ENCODE results near the gene UBE2S.

DNA sequence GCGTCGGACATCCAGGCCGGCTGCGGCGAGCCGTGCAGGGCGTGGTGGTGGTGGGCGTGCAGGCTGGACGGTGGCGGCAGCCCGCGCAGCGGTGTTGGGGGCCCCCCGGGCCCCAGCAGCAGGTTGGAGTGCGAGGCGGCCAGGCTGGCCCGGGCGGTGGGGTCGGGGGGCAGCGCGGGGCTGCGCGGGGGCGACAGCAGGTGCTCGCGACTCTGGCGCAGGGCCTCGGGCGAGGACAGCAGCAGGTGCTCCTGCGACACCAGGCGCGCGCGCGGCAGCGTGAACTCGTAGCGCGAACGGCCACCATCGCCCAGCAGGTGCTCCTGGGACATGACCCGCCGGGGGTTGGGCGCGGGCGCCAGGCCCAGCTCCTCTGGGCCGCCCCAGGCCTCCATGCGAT lies 25.7 kb upstream of the UBE2S start:
- TF ChIP-seq, protein P1, sequence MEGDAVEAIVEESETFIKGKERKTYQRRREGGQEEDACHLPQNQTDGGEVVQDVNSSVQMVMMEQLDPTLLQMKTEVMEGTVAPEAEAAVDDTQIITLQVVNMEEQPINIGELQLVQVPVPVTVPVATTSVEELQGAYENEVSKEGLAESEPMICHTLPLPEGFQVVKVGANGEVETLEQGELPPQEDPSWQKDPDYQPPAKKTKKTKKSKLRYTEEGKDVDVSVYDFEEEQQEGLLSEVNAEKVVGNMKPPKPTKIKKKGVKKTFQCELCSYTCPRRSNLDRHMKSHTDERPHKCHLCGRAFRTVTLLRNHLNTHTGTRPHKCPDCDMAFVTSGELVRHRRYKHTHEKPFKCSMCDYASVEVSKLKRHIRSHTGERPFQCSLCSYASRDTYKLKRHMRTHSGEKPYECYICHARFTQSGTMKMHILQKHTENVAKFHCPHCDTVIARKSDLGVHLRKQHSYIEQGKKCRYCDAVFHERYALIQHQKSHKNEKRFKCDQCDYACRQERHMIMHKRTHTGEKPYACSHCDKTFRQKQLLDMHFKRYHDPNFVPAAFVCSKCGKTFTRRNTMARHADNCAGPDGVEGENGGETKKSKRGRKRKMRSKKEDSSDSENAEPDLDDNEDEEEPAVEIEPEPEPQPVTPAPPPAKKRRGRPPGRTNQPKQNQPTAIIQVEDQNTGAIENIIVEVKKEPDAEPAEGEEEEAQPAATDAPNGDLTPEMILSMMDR (IDR thresholded peaks at IDR 0.05), result no peak
- TF ChIP-seq POLR2AphosphoS5 (IDR thresholded peaks at IDR 0.05; ENCODE audit: low read depth, low read length) (no peak), TCF7L2 (IDR thresholded peaks at IDR 0.05; ENCODE audit: low read depth, low read length) (no peak), SIN3A (IDR thresholded peaks at IDR 0.05; ENCODE audit: borderline replicate concordance, insufficient read depth, low read depth, low read length) (no peak)
- TF ChIP-seq, protein P2, sequence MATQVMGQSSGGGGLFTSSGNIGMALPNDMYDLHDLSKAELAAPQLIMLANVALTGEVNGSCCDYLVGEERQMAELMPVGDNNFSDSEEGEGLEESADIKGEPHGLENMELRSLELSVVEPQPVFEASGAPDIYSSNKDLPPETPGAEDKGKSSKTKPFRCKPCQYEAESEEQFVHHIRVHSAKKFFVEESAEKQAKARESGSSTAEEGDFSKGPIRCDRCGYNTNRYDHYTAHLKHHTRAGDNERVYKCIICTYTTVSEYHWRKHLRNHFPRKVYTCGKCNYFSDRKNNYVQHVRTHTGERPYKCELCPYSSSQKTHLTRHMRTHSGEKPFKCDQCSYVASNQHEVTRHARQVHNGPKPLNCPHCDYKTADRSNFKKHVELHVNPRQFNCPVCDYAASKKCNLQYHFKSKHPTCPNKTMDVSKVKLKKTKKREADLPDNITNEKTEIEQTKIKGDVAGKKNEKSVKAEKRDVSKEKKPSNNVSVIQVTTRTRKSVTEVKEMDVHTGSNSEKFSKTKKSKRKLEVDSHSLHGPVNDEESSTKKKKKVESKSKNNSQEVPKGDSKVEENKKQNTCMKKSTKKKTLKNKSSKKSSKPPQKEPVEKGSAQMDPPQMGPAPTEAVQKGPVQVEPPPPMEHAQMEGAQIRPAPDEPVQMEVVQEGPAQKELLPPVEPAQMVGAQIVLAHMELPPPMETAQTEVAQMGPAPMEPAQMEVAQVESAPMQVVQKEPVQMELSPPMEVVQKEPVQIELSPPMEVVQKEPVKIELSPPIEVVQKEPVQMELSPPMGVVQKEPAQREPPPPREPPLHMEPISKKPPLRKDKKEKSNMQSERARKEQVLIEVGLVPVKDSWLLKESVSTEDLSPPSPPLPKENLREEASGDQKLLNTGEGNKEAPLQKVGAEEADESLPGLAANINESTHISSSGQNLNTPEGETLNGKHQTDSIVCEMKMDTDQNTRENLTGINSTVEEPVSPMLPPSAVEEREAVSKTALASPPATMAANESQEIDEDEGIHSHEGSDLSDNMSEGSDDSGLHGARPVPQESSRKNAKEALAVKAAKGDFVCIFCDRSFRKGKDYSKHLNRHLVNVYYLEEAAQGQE (IDR thresholded peaks at IDR 0.05; ENCODE audit: insufficient read depth in 1 of 2, low read depth in 2 of 2, low read length in 1 of 2), result no peak
